ENCODE data around the gene RFT1.

DNA sequence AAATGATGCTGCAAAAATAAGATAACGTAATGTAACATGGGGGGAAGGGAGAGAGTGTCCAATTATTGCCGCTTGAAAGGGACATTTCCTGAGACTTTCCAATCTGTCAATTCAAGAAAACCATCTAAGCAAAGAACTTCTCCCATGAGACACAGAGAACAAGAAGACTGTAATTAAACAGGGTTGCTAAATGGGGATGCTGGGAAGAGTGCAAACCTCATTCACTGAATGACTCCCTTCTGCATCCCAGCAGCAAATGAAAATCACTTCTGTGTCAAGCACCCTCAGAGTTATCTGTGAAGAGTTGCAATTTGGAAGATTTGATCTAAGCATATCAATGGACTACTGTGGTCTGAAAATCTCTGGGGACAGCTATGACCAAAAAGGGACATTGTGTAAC is 3.6 kb downstream of the RFT1 start:
- TF ChIP-seq EZH2 (IDR thresholded peaks at IDR 0.05; ENCODE audit: insufficient read depth, low read length), result no peak
- TF ChIP-seq CTCF (IDR thresholded peaks at IDR 0.05; ENCODE audit: insufficient read depth, low read depth, low read length), result no peak
